K562 (cell line): ENCODE results near the gene SLC7A4. TPM values are rescaled to one million over a fixed set of nuclear protein-coding genes. Genes with fewer than 3 reads are reported as not detected.
A peak's percentile ranks its signal among the peaks of the same experiment; 100 is the strongest.

Source experiments
- ATAC-seq: fragments of 200-7000 bp; cut with Tn5 transposase; 3 replicates; pipeline ENCODE4 v1.9.1; 2020; ENCODE audit warnings: moderate library complexity
- BruUV-seq: library from RNA; stranded (reverse); fragments of 400-500 nt; replicated peaks from 2 replicates; lab custom pipeline; 2021; lab: Mats Ljungman, UMichigan
- CTCF ChIA-PET: fragments of 300-600 bp; formaldehyde crosslinking; extraction: SDS; loops from one replicate; lab custom pipeline; 2021; ENCODE audit warnings: low intra/inter-chr PET ratio; lab: Yijun Ruan, JAX
- POLR2A ChIA-PET: fragments of 300-600, 350-650 bp; sonication (Branson Sonifier 250); formaldehyde crosslinking; extraction: SDS; loops from one replicate; lab custom pipeline; 2021; ENCODE audit warnings: antibody characterized with exemption, inconsistent platforms; lab: Yijun Ruan, JAX
- DNase-seq, 4 experiments: peaks; one replicate each; pipeline versions ENCODE4 v3.0.0 to v3.0.0-alpha.2; 2011 to 2018; ENCODE audit warnings: low spot score in 3 of 4, mixed read lengths in 3 of 4; ENCODE audit errors: extremely low read depth in 1 of 4
- FAIRE-seq: peaks from 2 replicates; lab custom pipeline; 2011; peaks lifted over from hg19 to GRCh38; lab: Jason Lieb, UNC
- H2AFZ ChIP-seq: 2 replicates; pipeline ENCODE4 v1.6.0; 2011; ENCODE audit warnings: low read depth, low read length, control low read depth, inconsistent platforms
- H3K27ac ChIP-seq: fragments of 200-600 bp; 3 replicates; pipeline ENCODE4 v1.8.0; 2011; ENCODE audit warnings: low read depth, mild to moderate bottlenecking, control low read depth, inconsistent platforms, low read length, moderate library complexity, mixed read lengths; ENCODE audit errors: extremely low read depth
- H3K27me3 ChIP-seq, 2 experiments: fragments of 300-600 bp in 1 of 2; 2 replicates in 1 of 2; 3 replicates in 1 of 2; pipeline versions ENCODE4 v1.6.0 to v1.8.0; 2011; ENCODE audit warnings: inconsistent platforms in 2 of 2, low read length in 2 of 2, mild to moderate bottlenecking in 1 of 2, mixed read lengths in 1 of 2, moderate library complexity in 1 of 2; ENCODE audit not compliant: control insufficient read depth in 2 of 2, insufficient read depth in 2 of 2
- H3K36me3 ChIP-seq: fragments of 300-600 bp; 3 replicates; pipeline ENCODE4 v1.8.0; 2011; ENCODE audit warnings: mild to moderate bottlenecking, low read length, inconsistent platforms; ENCODE audit not compliant: control insufficient read depth, insufficient read depth
- H3K4me1 ChIP-seq, 2 experiments: fragments of 200-600 bp in 1 of 2; replicated peaks in 1 of 2; 2 replicates in 1 of 2; 3 replicates in 1 of 2; pipeline versions ENCODE4 v1.5.1 to v1.8.0; 2011; ENCODE audit warnings: inconsistent platforms in 2 of 2, low read length in 2 of 2, mild to moderate bottlenecking in 1 of 2, mixed read lengths in 1 of 2, moderate library complexity in 1 of 2; ENCODE audit not compliant: control insufficient read depth in 2 of 2, insufficient read depth in 2 of 2
- H3K4me2 ChIP-seq: 2 replicates; pipeline ENCODE4 v1.6.1; 2011; ENCODE audit warnings: low read length, control low read depth, inconsistent platforms, mixed read lengths; ENCODE audit not compliant: insufficient read depth
- H3K4me3 ChIP-seq: fragments of 200-600 bp; sonication (generic), shearing (Covaris generic); 2 replicates; pipeline ENCODE4 v1.5.1; 2016; ENCODE audit warnings: control low read depth, inconsistent platforms
- H3K79me2 ChIP-seq: fragments of 200-600 bp; 3 replicates; pipeline ENCODE4 v1.8.0; 2011; ENCODE audit warnings: low read length, inconsistent platforms; ENCODE audit not compliant: control insufficient read depth, insufficient read depth
- H3K9ac ChIP-seq, 2 experiments: 2 replicates each; pipeline versions ENCODE4 v1.6.0 to v1.6.1; 2011; ENCODE audit warnings: low read depth in 2 of 2, low read length in 2 of 2, control low read depth in 1 of 2, inconsistent platforms in 1 of 2, mild to moderate bottlenecking in 1 of 2, mixed read lengths in 1 of 2; ENCODE audit not compliant: insufficient read depth in 1 of 2
- H3K9me1 ChIP-seq: one replicate; pipeline ENCODE4 v1.6.0; 2011; ENCODE audit warnings: inconsistent platforms, mild to moderate bottlenecking, low read length, moderate library complexity; ENCODE audit not compliant: control insufficient read depth, insufficient read depth
- H3K9me3 ChIP-seq: replicated peaks from 2 replicates; pipeline ENCODE4 v1.5.1; 2011; ENCODE audit warnings: low read depth, low read length, inconsistent platforms; ENCODE audit not compliant: control insufficient read depth, insufficient read depth
- H4K20me1 ChIP-seq: replicated peaks from 2 replicates; pipeline ENCODE4 v1.6.1; 2011; ENCODE audit warnings: low read length, inconsistent platforms, mixed read lengths; ENCODE audit not compliant: control insufficient read depth, insufficient read depth
- HDAC6 ChIP-seq: IDR thresholded peaks from 2 replicates; pipeline ENCODE4 v1.6.1; 2012; ENCODE audit warnings: low read depth, mild to moderate bottlenecking, control low read depth, inconsistent platforms, low read length, moderate library complexity
- HNRNPL ChIP-seq: fragments of 200-400 bp; formaldehyde crosslinking; IDR thresholded peaks from 2 replicates; pipeline ENCODE4 v1.6.1; 2017; ENCODE audit warnings: low read depth, mild to moderate bottlenecking, low read length
- MTF1 ChIP-seq: fragments of 250-450 bp; sonication (Bioruptor Pico); IDR thresholded peaks from 2 replicates; pipeline ENCODE4 v1.9.0; 2021; ENCODE audit warnings: moderate library complexity, mild to moderate bottlenecking, inconsistent platforms, borderline replicate concordance
- PRPF4 ChIP-seq: fragments of 200-400 bp; formaldehyde crosslinking; IDR thresholded peaks from one replicate; pipeline ENCODE4 v1.6.1; 2017; ENCODE audit warnings: low read length, low read depth, mild to moderate bottlenecking; ENCODE audit not compliant: insufficient read depth, poor library complexity, severe bottlenecking
- WGBS: fragments of 100-300 bp; shearing (Covaris generic); methylation state at CpG from one replicate; pipeline ENCODE4 v1.1.6; 2016; ENCODE audit warnings: low coverage, mixed read lengths; ENCODE audit not compliant: insufficient coverage; ENCODE audit errors: missing lambda C conversion rate; 5-methylcytosine and 5-hydroxymethylcytosine counted together
- in situ Hi-C: fragments of 300-500 bp; cut with MboI; formaldehyde crosslinking; loops from 4 replicates; pipeline ENCODE4 v1.15.0; 2018; ENCODE audit warnings: inconsistent platforms, mixed read lengths
- intact Hi-C: fragments of 100-400 bp; cut with micrococcal nuclease; formaldehyde crosslinking; loops from 2 replicates; pipeline ENCODE4 v1.14.2; 2022
- polyA plus RNA-seq, 8 experiments: library from polyadenylated mRNA; depleted of rRNA in 4 of 8; stranded (reverse) in 5 of 8; unstranded in 3 of 8; fragments of >200 nt; fragmentation: Nextera tagmentation in 2 of 8; fragmentation: Illumina TruSeq in 1 of 8; extraction: Ambion mirVana in 2 of 8; extraction: Trizol in 1 of 8; gene quantifications; 2 replicates each; pipeline versions ENCODE4 v1.2.1 to v1.2.3, GENCODE V29; 2011 to 2014; ENCODE audit warnings: inconsistent platforms in 1 of 8, missing spikeins in 1 of 8
- total RNA-seq, 7 experiments: library from RNA; depleted of rRNA in 6 of 7; stranded (reverse); fragments of >200 nt in 6 of 7; fragmentation: Illumina TruSeq in 2 of 7; extraction: Trizol in 2 of 7; gene quantifications; 2 replicates each; pipeline versions ENCODE4 v1.2.1 to v1.2.3, GENCODE V29; 2011 to 2021; ENCODE audit warnings: low replicate concordance in 1 of 7
- TF ChIP-seq, protein P1 (sequence below): sonication (generic); formaldehyde crosslinking; IDR thresholded peaks from 2 replicates; pipeline ENCODE4 v1.8.1; 2023; ENCODE audit warnings: mild to moderate bottlenecking, missing genetic modification reagents
- TF ChIP-seq, protein P2 (sequence below): fragments of 450-650 bp; IDR thresholded peaks from 2 replicates; pipeline ENCODE4 v1.6.1; 2016; ENCODE audit warnings: low read depth

SLC7A4 gene
- total and polyA plus RNA-seq, 9 of the 15 experiments (the other 6 are each of a cell fraction or from before 2014, with no cell fraction given): not detected

DNA sequence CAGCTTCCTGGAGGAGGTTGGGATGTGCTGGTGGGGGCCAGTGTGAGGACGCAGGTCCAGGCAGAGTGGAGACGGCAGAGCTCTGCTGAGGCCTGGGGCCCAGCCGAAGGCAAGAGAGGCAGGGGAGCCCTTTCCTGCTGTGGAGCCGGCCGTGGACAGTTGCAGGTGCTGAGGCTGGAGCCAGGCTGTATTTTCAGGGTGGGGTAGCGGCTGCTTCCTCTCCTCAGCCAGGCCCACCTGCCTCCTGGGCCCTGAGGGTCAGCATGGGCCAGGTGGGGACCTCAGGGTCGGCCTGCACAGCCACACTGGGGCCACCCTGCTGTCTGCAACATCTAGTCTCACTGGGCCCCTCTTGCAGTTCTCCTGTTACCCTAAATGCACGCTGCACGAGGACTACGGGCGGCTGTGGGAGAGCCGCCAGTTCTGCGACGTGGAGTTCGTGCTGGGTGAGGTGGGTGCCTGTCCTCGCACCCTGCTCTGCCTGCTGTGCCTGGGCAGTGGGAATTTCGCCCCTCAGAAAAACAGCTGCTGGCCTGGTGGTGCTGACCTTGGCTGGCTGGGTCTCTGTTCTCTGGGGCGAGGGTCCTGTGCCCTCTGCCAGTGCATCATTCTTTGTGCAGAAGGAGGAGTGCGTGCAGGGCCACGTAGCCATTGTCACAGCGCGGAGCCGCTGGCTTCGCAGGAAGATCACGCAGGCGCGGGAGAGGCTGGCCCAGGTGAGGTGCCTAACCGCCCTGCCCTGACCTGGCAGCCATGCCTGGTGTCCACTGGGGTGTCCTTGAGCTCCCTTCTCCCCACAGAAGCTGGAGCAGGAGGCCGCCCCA, 38.8 kb downstream of the SLC7A4 start (continued):
- TF ChIP-seq HNRNPL (no peak), MTF1 (CRISPR knock-in tag) (0 out of 2 replicates have a peak, but pooled peaks have one; percentile 57), HDAC6 (0 out of 2 replicates have a peak, but pooled peaks have one; percentile 1)

DNA sequence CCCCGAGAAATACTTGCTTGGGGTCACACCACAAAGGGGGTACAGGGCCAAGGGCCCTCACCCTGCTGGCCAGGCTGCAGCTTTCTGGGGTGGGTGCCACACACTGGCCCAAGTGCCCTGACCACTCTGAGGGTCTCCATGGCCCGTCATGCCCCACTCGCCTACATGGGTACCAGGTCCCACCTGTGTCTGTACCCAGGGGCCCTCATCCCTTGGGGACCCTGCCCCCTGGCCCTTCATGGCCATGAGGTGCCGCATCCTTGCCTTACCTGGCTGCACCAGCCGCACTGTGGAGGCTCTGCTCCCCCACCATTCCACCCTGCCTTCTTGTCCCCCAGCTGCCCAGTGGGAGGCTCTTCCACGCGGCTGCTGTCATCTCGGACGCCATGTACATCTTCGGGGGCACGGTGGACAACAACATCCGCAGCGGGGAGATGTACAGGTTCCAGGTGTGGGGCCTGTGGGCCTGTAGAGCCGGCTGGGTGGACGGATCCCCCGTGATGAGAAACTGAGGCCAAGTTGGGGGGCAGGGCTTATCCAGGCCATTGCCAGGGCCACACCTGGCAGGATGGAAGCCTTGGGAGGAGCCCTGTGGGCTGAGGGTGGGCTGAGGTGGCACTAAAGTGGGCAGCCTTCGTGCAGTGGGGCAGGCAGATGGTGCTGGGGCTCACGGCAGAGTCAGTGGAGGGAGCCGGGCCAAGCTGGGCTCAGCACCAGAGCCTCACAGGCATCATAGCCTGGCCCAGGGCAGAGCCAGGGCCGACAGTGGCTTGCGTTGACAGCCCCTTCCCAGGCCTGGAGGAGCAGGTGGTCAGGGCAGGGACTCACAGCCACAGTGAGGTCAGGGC, 39.7 kb downstream of the SLC7A4 start:
- Histone ChIP-seq H3K9me3 (no peaks in the 10 kb centered on the region), H3K27ac (no peak overlapping the region), H3K4me3 (no peak overlapping the region), H4K20me1 (peaks cover 24% of the 10 kb centered on the region; the same call in 1 of the 2 replicates), H3K9me1 (peaks cover 7% of the 10 kb centered on the region), H2AFZ (no peak overlapping the region), H3K4me1 (peaks cover 0 to 72% of the 10 kb centered on the region in 2 experiments; a peak in 2 of 5 replicates), H3K36me3 (peaks cover 95% of the 10 kb centered on the region; the same call in 2 of the 3 replicates), H3K4me2 (no peak overlapping the region), H3K79me2 (no peaks in the 10 kb centered on the region), H3K9ac (peak overlapping the region in 1 of 2 experiments; percentile 15; a peak in 2 of 4 replicates), H3K27me3 (no peaks in the 10 kb centered on the region)
- ChIA-PET POLR2A (interaction anchor here (1.4 to 17.9 kb wide), 5 partner anchors 8 to 45 kb away, joined by 4 to 451 read pairs (median 57); partner anchors contain the start of genes AIFM3, LZTR1, P2RX6 and THAP7), CTCF (no interaction called here)
- intact Hi-C loops: no loop called here
- no TSS peak for BruUV-seq
- no peak for DNase-seq
- 87% methylated on average over 21 of the region's 21 CpGs for WGBS
- no peak for FAIRE-seq
- ATAC-seq: no peak
- in situ Hi-C loops: no loop called here
- TF ChIP-seq, protein P1, sequence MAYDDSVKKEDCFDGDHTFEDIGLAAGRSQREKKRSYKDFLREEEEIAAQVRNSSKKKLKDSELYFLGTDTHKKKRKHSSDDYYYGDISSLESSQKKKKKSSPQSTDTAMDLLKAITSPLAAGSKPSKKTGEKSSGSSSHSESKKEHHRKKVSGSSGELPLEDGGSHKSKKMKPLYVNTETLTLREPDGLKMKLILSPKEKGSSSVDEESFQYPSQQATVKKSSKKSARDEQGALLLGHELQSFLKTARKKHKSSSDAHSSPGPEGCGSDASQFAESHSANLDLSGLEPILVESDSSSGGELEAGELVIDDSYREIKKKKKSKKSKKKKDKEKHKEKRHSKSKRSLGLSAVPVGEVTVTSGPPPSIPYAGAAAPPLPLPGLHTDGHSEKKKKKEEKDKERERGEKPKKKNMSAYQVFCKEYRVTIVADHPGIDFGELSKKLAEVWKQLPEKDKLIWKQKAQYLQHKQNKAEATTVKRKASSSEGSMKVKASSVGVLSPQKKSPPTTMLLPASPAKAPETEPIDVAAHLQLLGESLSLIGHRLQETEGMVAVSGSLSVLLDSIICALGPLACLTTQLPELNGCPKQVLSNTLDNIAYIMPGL: peak; percentile 30; the same call in 1 of the 2 replicates
- no peak for TF ChIP-seq PRPF4
- TF ChIP-seq, protein P2, sequence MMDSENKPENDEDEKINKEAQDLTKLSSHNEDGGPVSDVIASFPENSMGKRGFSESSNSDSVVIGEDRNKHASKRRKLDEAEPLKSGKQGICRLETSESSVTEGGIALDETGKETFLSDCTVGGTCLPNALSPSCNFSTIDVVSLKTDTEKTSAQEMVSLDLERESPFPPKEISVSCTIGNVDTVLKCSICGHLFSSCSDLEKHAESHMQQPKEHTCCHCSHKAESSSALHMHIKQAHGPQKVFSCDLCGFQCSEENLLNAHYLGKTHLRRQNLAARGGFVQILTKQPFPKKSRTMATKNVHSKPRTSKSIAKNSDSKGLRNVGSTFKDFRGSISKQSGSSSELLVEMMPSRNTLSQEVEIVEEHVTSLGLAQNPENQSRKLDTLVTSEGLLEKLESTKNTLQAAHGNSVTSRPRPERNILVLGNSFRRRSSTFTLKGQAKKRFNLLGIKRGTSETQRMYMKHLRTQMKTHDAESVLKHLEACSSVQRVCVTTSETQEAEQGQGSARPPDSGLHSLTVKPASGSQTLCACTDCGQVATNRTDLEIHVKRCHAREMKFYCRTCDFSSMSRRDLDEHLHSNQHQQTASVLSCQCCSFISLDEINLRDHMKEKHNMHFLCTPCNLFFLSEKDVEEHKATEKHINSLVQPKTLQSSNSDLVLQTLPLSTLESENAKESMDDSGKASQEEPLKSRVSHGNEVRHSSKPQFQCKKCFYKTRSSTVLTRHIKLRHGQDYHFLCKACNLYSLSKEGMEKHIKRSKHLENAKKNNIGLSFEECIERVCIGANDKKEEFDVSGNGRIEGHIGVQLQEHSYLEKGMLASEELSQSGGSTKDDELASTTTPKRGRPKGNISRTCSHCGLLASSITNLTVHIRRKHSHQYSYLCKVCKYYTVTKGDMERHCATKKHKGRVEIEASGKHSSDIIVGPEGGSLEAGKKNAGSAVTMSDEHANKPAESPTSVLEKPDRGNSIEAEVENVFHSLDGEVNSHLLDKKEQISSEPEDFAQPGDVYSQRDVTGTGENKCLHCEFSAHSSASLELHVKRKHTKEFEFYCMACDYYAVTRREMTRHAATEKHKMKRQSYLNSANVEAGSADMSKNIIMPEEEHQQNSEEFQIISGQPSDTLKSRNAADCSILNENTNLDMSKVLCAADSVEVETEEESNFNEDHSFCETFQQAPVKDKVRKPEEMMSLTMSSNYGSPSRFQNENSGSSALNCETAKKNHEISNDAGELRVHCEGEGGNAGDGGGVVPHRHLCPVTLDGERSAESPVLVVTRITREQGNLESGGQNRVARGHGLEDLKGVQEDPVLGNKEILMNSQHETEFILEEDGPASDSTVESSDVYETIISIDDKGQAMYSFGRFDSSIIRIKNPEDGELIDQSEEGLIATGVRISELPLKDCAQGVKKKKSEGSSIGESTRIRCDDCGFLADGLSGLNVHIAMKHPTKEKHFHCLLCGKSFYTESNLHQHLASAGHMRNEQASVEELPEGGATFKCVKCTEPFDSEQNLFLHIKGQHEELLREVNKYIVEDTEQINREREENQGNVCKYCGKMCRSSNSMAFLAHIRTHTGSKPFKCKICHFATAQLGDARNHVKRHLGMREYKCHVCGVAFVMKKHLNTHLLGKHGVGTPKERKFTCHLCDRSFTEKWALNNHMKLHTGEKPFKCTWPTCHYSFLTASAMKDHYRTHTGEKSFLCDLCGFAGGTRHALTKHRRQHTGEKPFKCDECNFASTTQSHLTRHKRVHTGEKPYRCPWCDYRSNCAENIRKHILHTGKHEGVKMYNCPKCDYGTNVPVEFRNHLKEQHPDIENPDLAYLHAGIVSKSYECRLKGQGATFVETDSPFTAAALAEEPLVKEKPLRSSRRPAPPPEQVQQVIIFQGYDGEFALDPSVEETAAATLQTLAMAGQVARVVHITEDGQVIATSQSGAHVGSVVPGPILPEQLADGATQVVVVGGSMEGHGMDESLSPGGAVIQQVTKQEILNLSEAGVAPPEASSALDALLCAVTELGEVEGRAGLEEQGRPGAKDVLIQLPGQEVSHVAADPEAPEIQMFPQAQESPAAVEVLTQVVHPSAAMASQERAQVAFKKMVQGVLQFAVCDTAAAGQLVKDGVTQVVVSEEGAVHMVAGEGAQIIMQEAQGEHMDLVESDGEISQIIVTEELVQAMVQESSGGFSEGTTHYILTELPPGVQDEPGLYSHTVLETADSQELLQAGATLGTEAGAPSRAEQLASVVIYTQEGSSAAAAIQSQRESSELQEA: no peak
